NB4 (cell line): ENCODE results near the gene ICOS.
"Not testable (repeated sequence)": the region's sequence is repeated elsewhere in the genome, so short reads cannot be mapped to it uniquely, and the experiment has no call there.

Source experiments
- DNase-seq: peaks from one replicate; pipeline ENCODE4 v3.0.0; 2010; ENCODE audit warnings: low read depth
- H3K4me3 ChIP-seq: one replicate; pipeline ENCODE4 v1.5.1; 2011; ENCODE audit warnings: mild to moderate bottlenecking, low read depth, low read length, moderate library complexity
- CTCF ChIP-seq: IDR thresholded peaks from one replicate; pipeline ENCODE4 v1.5.1; 2012; ENCODE audit warnings: low read depth, low read length
- MAX ChIP-seq: IDR thresholded peaks from 2 replicates; pipeline ENCODE4 v1.6.1; 2011; ENCODE audit warnings: low read depth, low read length
- MYC ChIP-seq: IDR thresholded peaks from 2 replicates; pipeline ENCODE4 v1.6.1; 2011; ENCODE audit warnings: low read depth, low read length
- POLR2A ChIP-seq: IDR thresholded peaks from 2 replicates; pipeline ENCODE4 v1.6.1; 2011; ENCODE audit warnings: mild to moderate bottlenecking; ENCODE audit not compliant: insufficient read length; ENCODE audit errors: extremely low read depth

The ICOS gene

GRCh38 chr2:203916756-203917155 lies 19.8 kb upstream of the ICOS start:
- DNase-seq = no peak
- no peak for TF ChIP-seq CTCF
- no peak for TF ChIP-seq MYC
- TF ChIP-seq POLR2A = no peak
- no peak for TF ChIP-seq MAX
- no peak overlapping the region for H3K4me3 ChIP-seq

- DNase-seq = no peak
- no peak for TF ChIP-seq POLR2A
- TF ChIP-seq CTCF = no peak
- TF ChIP-seq MAX = no peak
- TF ChIP-seq MYC = no peak
- H3K4me3 ChIP-seq = no peak overlapping the region
These were observed 18.3 kb upstream of the ICOS start for GRCh38 chr2:203918264-203918663.

- no peak for DNase-seq
- H3K4me3 ChIP-seq = no peak overlapping the region
- TF ChIP-seq MYC = no peak
- TF ChIP-seq MAX = no peak
- TF ChIP-seq CTCF = no peak
- TF ChIP-seq POLR2A = no peak
These were observed 17.7 kb upstream of the ICOS start for GRCh38 chr2:203918839-203919238.

GRCh38 chr2:203925512-203926158 lies 10.9 kb upstream of the ICOS start:
- H3K4me3 ChIP-seq = no peak overlapping the region
- DNase-seq = no peak
- TF ChIP-seq POLR2A (no peak), MYC (no peak), CTCF (no peak), MAX (no peak)

GRCh38 chr2:203928849-203929248 lies 7.7 kb upstream of the ICOS start:
- TF ChIP-seq CTCF (no peak), MYC (no peak), POLR2A (no peak), MAX (no peak)
- DNase-seq = no peak
- no peak overlapping the region for H3K4me3 ChIP-seq

- DNase-seq, H3K4me3 ChIP-seq: not testable (repeated sequence)
These were observed 5.3 kb upstream of the ICOS start for GRCh38 chr2:203931262-203931661.
